ENCODE results near the gene BCAR1. TPM values are rescaled to one million over a fixed set of nuclear protein-coding genes. Genes with fewer than 3 reads are reported as not detected.
"Not testable (repeated sequence)": the region's sequence is repeated elsewhere in the genome, so short reads cannot be mapped to it uniquely, and the experiment has no call there.

Gene BCAR1
- total RNA-seq, 1 donor from 2014 or later, result 78.3 TPM

- peak in 1 of 2 donors; percentile 70 for DNase-seq (ENCODE audit: low read depth in 2 of 2)
These were observed 4.7 kb upstream of the BCAR1 start for GRCh38 chr16:75256059-75256571.

- peak in 1 of 2 donors; percentile 79 for DNase-seq (ENCODE audit: low read depth in 2 of 2)
These were observed 3.0 kb upstream of the BCAR1 start for GRCh38 chr16:75254359-75254837.

GRCh38 chr16:75252946-75253911 lies 1.8 kb upstream of the BCAR1 start:
- peak in 1 of 2 donors; percentile 66 for DNase-seq (ENCODE audit: low read depth in 2 of 2)

DNA sequence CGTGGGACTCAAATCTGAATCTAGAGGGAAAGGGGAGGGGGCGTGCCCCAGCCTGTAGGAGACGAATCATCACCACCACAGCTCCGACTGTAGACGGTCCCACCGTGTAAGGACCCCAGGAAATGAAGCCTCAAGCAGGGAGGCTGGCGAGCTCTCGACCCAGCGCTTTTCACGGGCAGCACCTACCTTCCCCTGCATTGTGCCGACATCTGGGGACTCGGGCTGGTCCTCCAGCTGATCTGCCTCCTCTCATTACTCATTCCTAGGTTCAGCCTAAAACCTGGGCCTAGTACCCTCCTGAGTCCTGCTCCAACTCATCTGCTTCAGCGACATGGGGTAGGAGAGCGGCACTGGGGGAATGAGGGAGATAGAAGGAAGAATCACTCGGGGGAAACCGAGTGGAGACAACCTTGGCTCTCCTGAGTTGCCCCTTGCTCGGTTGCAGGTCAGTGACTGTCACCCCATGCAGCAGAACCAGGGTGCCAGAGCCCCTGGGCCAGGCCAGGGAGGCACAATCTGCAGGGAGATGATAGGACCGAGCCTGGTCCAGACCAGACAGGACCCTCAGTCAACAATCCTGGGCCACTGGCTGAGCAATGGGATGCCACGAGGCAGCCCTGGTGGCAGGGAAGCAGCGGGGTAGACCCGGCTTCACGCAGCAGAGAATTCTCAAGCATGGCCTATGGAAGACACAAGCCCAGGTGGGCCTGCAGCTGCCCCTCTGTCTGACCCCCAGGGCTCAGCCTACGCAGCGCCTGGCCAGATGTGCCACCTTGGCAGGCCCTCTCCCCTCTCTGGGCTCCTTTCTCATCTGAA lies 833 bp upstream of the BCAR1 start:
- no peak for DNase-seq (ENCODE audit: low read depth in 2 of 2)

DNA sequence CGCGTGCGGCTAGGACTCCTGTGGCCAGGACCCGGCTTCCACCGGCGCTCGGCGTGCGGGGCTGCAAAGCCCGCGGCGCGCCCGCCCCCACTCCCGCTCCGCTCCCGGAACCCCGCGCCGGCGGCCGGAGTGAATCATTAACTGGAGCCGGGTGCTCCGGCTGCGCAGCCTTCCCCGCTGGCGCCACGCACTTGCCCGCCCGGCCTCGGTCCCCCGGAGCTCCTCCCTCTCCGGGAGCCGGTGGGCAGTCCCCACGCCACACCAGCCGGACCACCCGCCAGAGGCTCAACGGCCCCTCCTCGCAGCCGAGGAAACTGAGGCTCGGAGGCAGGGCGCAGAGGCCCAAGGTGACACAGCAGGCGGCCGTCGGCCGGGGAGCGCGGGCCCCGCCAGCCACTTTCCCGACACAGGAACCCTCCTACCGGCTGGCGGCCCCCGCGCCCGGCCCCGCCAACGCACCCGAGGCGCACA lies 580 bp downstream of the BCAR1 start:
- peak in 1 of 2 donors; percentile 60 for DNase-seq (ENCODE audit: low read depth in 2 of 2)

DNA sequence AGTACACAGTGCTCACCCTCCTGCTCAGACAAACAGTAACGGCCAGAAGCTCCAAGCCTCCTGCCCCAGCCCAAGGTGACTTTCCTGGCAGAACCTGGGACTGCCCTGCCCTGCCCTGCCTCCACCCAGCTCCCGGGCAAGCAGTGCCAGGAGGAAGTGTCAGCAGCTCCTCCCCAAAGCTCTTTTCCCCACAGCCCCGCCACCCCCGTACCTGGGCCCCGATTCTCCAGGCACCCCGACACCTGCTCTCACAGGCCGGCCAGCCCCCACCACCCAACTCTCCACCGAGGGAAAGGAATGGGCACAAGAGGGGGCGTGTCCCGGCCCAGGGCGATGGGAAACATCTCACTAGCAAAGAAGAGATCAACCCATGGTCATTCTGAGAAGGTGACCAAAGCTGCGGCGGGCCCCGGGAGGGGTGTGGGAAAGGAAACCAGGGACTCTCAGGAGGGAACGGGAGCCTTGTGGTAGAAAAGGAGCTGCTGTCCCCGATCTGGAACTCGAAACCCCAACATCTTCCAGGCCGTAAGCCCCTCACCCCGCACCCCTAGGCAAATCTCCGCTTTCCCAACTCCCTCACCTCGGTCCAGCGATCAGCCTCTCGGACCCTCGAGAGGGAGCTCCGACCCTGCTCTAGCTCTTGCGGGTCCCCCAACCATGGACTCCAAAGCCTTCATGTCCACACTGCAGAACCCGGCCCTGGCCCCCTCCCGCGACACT lies 1.2 kb downstream of the BCAR1 start:
- DNase-seq (ENCODE audit: low read depth in 2 of 2), result no peak

DNA sequence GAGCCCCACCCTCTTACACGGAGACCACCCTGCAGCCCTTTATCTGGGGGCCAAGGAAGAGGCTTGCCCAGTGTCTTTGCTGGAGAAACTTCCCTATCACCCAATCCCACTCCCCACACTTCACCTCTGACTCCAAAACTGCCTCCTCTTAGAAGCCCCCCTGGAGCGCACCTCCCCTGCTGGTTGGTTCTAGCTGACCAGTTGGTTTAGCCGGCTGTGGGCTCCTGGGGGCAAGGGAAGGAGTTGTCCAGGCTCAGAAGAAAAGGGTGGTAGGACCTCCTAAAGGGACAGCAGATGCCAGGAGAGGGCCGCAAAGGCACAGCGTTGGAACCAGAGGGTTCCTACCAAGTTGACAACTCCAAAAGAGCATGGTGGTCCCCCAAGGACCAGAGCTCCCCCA lies 2.0 kb downstream of the BCAR1 start:
- DNase-seq (ENCODE audit: low read depth in 2 of 2), result no peak

- DNase-seq (ENCODE audit: low read depth in 2 of 2), result no peak
These were observed 2.7 kb downstream of the BCAR1 start for GRCh38 chr16:75248536-75249380.

DNA sequence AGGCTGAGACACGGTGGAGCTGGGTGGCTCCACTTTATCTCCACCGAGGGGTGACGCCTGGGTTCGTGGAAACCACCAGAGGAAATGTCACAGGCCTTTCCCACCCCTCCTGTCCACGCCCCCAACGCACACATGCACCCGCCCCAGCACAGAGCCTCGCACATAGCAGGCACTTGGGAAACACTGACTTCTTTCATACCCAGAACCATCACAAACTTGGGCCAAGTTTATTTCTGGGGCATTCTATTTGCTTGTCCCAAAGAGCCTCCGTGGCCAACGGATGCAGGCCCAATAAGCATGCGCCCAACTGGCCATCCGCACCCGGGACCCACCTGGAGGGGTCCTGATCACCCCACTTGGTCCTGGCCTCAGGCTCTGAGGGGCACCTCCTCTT lies 3.3 kb downstream of the BCAR1 start:
- peak in 1 of 2 donors; percentile 62 for DNase-seq (ENCODE audit: low read depth in 2 of 2)

DNA sequence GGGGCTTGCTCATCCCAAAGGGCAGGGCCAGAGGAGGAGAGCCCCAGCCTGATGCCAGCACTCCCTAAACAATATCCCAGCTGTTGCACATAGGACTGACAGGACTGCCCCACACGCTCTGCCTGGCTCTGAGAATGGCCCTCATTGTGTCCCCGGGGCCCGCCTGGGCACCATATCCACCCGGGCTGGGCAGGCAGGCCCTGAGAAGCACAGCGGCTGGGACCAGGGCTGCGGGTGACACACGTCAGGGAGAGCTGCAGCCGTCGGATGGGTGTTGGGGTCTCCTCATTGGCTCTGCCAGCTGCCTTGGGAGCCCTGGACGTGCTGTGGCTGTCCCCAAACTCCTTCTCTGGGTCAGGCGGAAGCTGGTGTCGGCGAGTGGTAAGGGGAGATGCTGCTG lies 4.2 kb downstream of the BCAR1 start:
- no peak for DNase-seq (ENCODE audit: low read depth in 2 of 2)

- DNase-seq (ENCODE audit: low read depth in 2 of 2), result peak in 1 of 2 donors; percentile 53
These were observed 4.8 kb downstream of the BCAR1 start for GRCh38 chr16:75246504-75247205.

DNA sequence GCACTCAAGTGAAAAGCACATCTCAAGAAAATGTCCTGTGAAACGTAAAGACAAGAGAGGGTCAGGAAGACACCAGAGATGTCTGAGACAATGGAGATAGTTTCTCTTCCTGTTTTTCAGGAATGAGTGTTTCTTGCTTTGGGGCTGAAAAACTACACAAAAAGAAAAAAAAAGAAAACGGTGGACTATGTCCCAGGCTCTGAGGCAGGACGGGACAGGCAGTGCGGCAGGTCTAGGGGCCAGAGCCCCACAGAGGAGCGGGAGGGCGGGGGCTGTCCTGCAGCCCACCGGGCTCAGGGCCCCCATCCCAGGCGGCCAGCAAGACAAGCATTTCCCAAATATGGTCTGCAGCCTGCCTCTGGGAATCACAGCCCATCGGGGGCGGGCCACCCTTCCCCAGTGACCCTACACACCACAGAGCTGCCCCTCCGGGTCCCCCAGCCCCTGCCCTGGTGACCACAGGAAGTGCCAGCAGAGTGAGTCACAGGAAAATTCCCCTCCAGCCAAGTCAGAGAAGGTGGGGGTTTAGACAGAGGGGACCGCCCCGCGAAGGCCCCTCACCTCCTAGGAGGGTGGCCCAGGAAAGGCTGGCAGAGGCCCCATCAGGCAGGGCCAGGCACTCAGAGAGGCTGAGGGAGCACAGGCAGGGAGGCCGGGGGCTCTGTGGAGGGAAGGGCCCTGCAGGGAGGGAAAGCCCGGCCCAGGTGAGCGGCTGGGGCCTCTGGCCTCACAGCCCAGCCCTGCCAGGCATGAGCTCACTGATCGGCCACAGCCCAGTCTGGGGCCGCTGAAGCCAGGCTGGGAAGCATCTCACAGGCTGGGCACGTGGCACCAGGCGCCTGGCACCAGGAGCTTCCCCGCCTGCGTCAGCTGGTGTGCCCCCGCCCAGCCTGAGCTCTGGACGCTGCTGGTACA lies 6.3 kb downstream of the BCAR1 start:
- DNase-seq (ENCODE audit: low read depth in 2 of 2), result peak; percentile 90 to 95

- DNase-seq (ENCODE audit: low read depth in 2 of 2), result peak in 1 of 2 donors; percentile 46
These were observed 7.1 kb downstream of the BCAR1 start for GRCh38 chr16:75244225-75244809.

GRCh38 chr16:75243667-75244224 lies 7.7 kb downstream of the BCAR1 start:
- DNase-seq (ENCODE audit: low read depth in 2 of 2), result no peak

- not testable (repeated sequence) for DNase-seq (ENCODE audit: low read depth in 2 of 2)
These were observed 8.9 kb downstream of the BCAR1 start for GRCh38 chr16:75242436-75243078.

DNA sequence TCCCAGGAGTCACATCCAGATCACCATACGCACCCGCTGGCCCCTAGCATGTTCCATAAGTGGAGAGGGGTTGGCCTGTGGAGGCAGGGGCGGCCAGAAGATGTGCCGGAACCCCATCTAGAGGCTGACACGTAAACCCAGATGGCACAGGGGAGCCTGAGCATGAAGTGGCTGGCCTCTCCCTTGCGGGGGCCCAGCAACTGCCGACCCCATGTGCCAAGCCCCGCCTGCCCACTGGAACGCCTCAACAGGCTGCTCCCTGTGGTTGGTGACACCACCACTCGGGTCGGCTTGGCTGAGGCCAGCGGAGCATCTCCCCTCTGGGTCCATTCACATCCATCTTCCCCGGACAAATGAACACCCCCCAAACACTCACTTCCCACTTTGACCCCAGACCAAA lies 9.5 kb downstream of the BCAR1 start:
- DNase-seq (ENCODE audit: low read depth in 2 of 2), result no peak

- no peak for DNase-seq (ENCODE audit: low read depth in 2 of 2)
These were observed 10.0 kb downstream of the BCAR1 start for GRCh38 chr16:75241412-75241811.
